H9 (cell line): ENCODE data around the gene KRTAP10-8. TPM values are rescaled to one million over a fixed set of nuclear protein-coding genes. Genes with fewer than 3 reads are reported as not detected.
"Not testable (repeated sequence)": the region's sequence is repeated elsewhere in the genome, so short reads cannot be mapped to it uniquely, and the experiment has no call there.

Experiments
- DNase-seq: peaks from one replicate; pipeline ENCODE4 v3.0.0-alpha.2; 2017
- H2AFZ ChIP-seq: one replicate; pipeline ENCODE4 v1.6.1; 2013; ENCODE audit warnings: mild to moderate bottlenecking, low read length, control low read depth, moderate library complexity
- H2AK5ac ChIP-seq: 2 replicates; pipeline ENCODE4 v1.6.1; 2013; ENCODE audit warnings: low read length, control low read depth, mixed read lengths; ENCODE audit not compliant: insufficient read length
- H2BK120ac ChIP-seq: one replicate; pipeline ENCODE4 v1.6.1; 2013; ENCODE audit warnings: low read depth, mild to moderate bottlenecking, low read length, control low read depth, inconsistent platforms; ENCODE audit not compliant: poor library complexity, severe bottlenecking
- H2BK12ac ChIP-seq: 2 replicates; pipeline ENCODE4 v1.6.1; 2013; ENCODE audit warnings: low read length, control low read depth, mixed read lengths, low read depth; ENCODE audit not compliant: insufficient read length
- H2BK15ac ChIP-seq: 2 replicates; pipeline ENCODE4 v1.6.1; 2013; ENCODE audit warnings: low read depth, low read length, control low read depth
- H2BK20ac ChIP-seq: one replicate; pipeline ENCODE4 v1.6.1; 2013; ENCODE audit warnings: low read depth, mild to moderate bottlenecking, low read length, control low read depth, inconsistent platforms; ENCODE audit not compliant: poor library complexity, severe bottlenecking
- H2BK5ac ChIP-seq: 2 replicates; pipeline ENCODE4 v1.6.1; 2013; ENCODE audit warnings: low read length, control low read depth, mixed read lengths; ENCODE audit not compliant: insufficient read length
- H3K14ac ChIP-seq: 2 replicates; pipeline ENCODE4 v1.6.1; 2013; ENCODE audit warnings: low read length, control low read depth; ENCODE audit not compliant: insufficient read depth
- H3K18ac ChIP-seq: 2 replicates; pipeline ENCODE4 v1.6.1; 2013; ENCODE audit warnings: low read depth, mild to moderate bottlenecking, mixed read lengths, low read length, control low read depth; ENCODE audit not compliant: insufficient read length
- H3K23ac ChIP-seq: 2 replicates; pipeline ENCODE4 v1.6.1; 2013; ENCODE audit warnings: low read length, control low read depth, mixed read lengths, low read depth; ENCODE audit not compliant: insufficient read length
- H3K23me2 ChIP-seq: 2 replicates; pipeline ENCODE4 v1.6.1; 2013; ENCODE audit warnings: low read depth, mild to moderate bottlenecking, mixed read lengths, low read length, control low read depth; ENCODE audit not compliant: insufficient read length, poor library complexity, severe bottlenecking
- H3K27ac ChIP-seq: 2 replicates; pipeline ENCODE4 v1.5.1; 2013; ENCODE audit warnings: low read length, control low read depth, mixed read lengths, low read depth; ENCODE audit not compliant: insufficient read length
- H3K27me3 ChIP-seq: 2 replicates; pipeline ENCODE4 v1.6.1; 2013; ENCODE audit warnings: low read length, control low read depth, inconsistent platforms; ENCODE audit not compliant: insufficient read depth
- H3K4ac ChIP-seq: 2 replicates; pipeline ENCODE4 v1.6.1; 2013; ENCODE audit warnings: low read depth, mild to moderate bottlenecking, control low read depth, inconsistent platforms, low read length, moderate library complexity
- H3K4me1 ChIP-seq: 2 replicates; pipeline ENCODE4 v1.6.1; 2013; ENCODE audit warnings: low read length, control low read depth, inconsistent platforms; ENCODE audit not compliant: insufficient read depth
- H3K4me2 ChIP-seq: 2 replicates; pipeline ENCODE4 v1.6.1; 2013; ENCODE audit warnings: low read length, control low read depth, mixed read lengths; ENCODE audit not compliant: insufficient read length, insufficient read depth
- H3K56ac ChIP-seq: 2 replicates; pipeline ENCODE4 v1.6.1; 2013; ENCODE audit warnings: low read depth, mild to moderate bottlenecking, mixed read lengths, low read length, control low read depth; ENCODE audit not compliant: insufficient read length
- H3K79me1 ChIP-seq: 2 replicates; pipeline ENCODE4 v1.6.1; 2013; ENCODE audit warnings: low read depth, mild to moderate bottlenecking, moderate library complexity, low read length, control low read depth, inconsistent platforms; ENCODE audit not compliant: insufficient read depth, poor library complexity, severe bottlenecking
- H3K79me2 ChIP-seq: 2 replicates; pipeline ENCODE4 v1.6.1; 2013; ENCODE audit warnings: low read length, control low read depth, inconsistent platforms; ENCODE audit not compliant: insufficient read depth
- H3K9ac ChIP-seq: 2 replicates; pipeline ENCODE4 v1.6.1; 2013; ENCODE audit warnings: low read length, control low read depth, mixed read lengths; ENCODE audit not compliant: insufficient read length; ENCODE audit errors: extremely low read depth
- H3K9me3 ChIP-seq: one replicate; pipeline ENCODE4 v1.6.1; 2013; ENCODE audit warnings: low read depth, low read length, inconsistent platforms; ENCODE audit not compliant: control insufficient read depth
- H3T11ph ChIP-seq: one replicate; pipeline ENCODE4 v1.6.1; 2013; ENCODE audit warnings: mild to moderate bottlenecking, low read length, control low read depth, inconsistent platforms
- H4K20me1 ChIP-seq: one replicate; pipeline ENCODE4 v1.6.1; 2013; ENCODE audit not compliant: control insufficient read depth, insufficient read length, insufficient read depth
- H4K5ac ChIP-seq: 2 replicates; pipeline ENCODE4 v1.6.1; 2013; ENCODE audit warnings: low read depth, mild to moderate bottlenecking, mixed read lengths, low read length, control low read depth; ENCODE audit not compliant: insufficient read length
- H4K8ac ChIP-seq: replicated peaks from 2 replicates; pipeline ENCODE4 v1.6.1; 2013; ENCODE audit warnings: low read length, control low read depth, mixed read lengths, low read depth; ENCODE audit not compliant: insufficient read length
- H4K91ac ChIP-seq: 2 replicates; pipeline ENCODE4 v1.6.1; 2013; ENCODE audit warnings: low read depth, mild to moderate bottlenecking, moderate library complexity, mixed read lengths, low read length, control low read depth; ENCODE audit not compliant: insufficient read length
- H3K27ac Mint-ChIP-seq, 3 experiments: 2 replicates in 2 of 3; 3 replicates in 1 of 3; pipeline ENCODE4 v1.8.0; 2020 to 2021; ENCODE audit warnings: mixed read lengths in 3 of 3, mild to moderate bottlenecking in 1 of 3, moderate library complexity in 1 of 3
- H3K27me3 Mint-ChIP-seq: 2 replicates; pipeline ENCODE4 v1.8.0; 2021; ENCODE audit warnings: low read depth, mild to moderate bottlenecking, moderate library complexity, mixed read lengths
- H3K36me3 Mint-ChIP-seq, 3 experiments: 2 replicates in 2 of 3; 3 replicates in 1 of 3; pipeline ENCODE4 v1.8.0; 2020 to 2021; ENCODE audit warnings: low read depth in 3 of 3, mixed read lengths in 3 of 3; ENCODE audit not compliant: insufficient read depth in 1 of 3
- H3K4me1 Mint-ChIP-seq, 2 experiments: 2 replicates each; pipeline ENCODE4 v1.8.0; 2020; ENCODE audit warnings: mixed read lengths in 2 of 2
- H3K4me3 Mint-ChIP-seq, 2 experiments: 2 replicates in 1 of 2; 3 replicates in 1 of 2; pipeline ENCODE4 v1.8.0; 2020 to 2021; ENCODE audit warnings: mild to moderate bottlenecking in 2 of 2, mixed read lengths in 2 of 2, moderate library complexity in 1 of 2
- H3K9me3 Mint-ChIP-seq, 2 experiments: 2 replicates in 1 of 2; 3 replicates in 1 of 2; pipeline ENCODE4 v1.8.0; 2020; ENCODE audit warnings: mild to moderate bottlenecking in 2 of 2, mixed read lengths in 2 of 2, moderate library complexity in 1 of 2
- CTCF ChIP-seq: fragments of 200-600 bp; sonication (generic); conservative IDR thresholded peaks from 3 replicates; pipeline ENCODE4 v1.8.0; 2021; ENCODE audit warnings: antibody characterized with exemption, mild to moderate bottlenecking
- WGBS: extraction: QIAGEN DNeasy Blood & Tissue Kit; methylation state at CpG from one replicate; pipeline ENCODE4 v1.1.7; 2013; ENCODE audit warnings: missing lambda C conversion rate, low lambda C conversion rate, mixed read lengths; ENCODE audit not compliant: insufficient read length; ENCODE audit errors: extremely low coverage; 5-methylcytosine and 5-hydroxymethylcytosine counted together
- total RNA-seq: library from RNA; stranded (reverse); gene quantifications from 2 replicates; pipeline ENCODE4 v1.2.1, GENCODE V29; 2021

The KRTAP10-8 gene
- total RNA-seq, 1 experiment from 2014 or later, result not detected

- H3K36me3 Mint-ChIP-seq, result no peaks in the 10 kb centered on the region
- H3K79me1 ChIP-seq, result no peaks in the 10 kb centered on the region
- H3K27ac ChIP-seq, result no peak overlapping the region
- no peak overlapping the region for H3K56ac ChIP-seq
- peaks cover 0 to 3% of the 10 kb centered on the region in 2 experiments; a peak in 2 of 5 replicates for H3K9me3 Mint-ChIP-seq
- no peak overlapping the region for H2BK12ac ChIP-seq
- H3K79me2 ChIP-seq, result no peaks in the 10 kb centered on the region
- no peak overlapping the region for H3K23ac ChIP-seq
- no peak overlapping the region for H3K4ac ChIP-seq
- H3K4me3 Mint-ChIP-seq, result no peak overlapping the region
- no peak overlapping the region for H3K9ac ChIP-seq
- H4K5ac ChIP-seq, result no peak overlapping the region
- no peak overlapping the region; a peak in 1 of 7 replicates for H3K27ac Mint-ChIP-seq
- no peak overlapping the region for H2AK5ac ChIP-seq
- no peak overlapping the region for H4K8ac ChIP-seq
- peaks cover 27 to 32% of the 10 kb centered on the region in 2 experiments for H3K4me1 Mint-ChIP-seq
- H4K20me1 ChIP-seq, result no peaks in the 10 kb centered on the region
- H3K14ac ChIP-seq, result 0 out of 2 replicates have a peak overlapping the region, but pooled peaks have one; percentile 33
- no peaks in the 10 kb centered on the region for H3K23me2 ChIP-seq
- no peak overlapping the region for H2BK15ac ChIP-seq
- peaks cover 7% of the 10 kb centered on the region for H3K27me3 Mint-ChIP-seq
- H3T11ph ChIP-seq, result no peak overlapping the region
- H2BK20ac ChIP-seq, result no peak overlapping the region
- H3K27me3 ChIP-seq, result no peaks in the 10 kb centered on the region
- H3K4me2 ChIP-seq, result no peak overlapping the region
- H3K9me3 ChIP-seq, result no peaks in the 10 kb centered on the region
- H2BK5ac ChIP-seq, result no peak overlapping the region
- H4K91ac ChIP-seq, result no peak overlapping the region
- no peak overlapping the region for H2BK120ac ChIP-seq
- WGBS, result no CpG with 5 or more reads among the region's 10 CpGs
- H3K18ac ChIP-seq, result no peak overlapping the region
- no peak for TF ChIP-seq CTCF
- no peaks in the 10 kb centered on the region; the same call in 1 of the 2 replicates for H3K4me1 ChIP-seq
- H2AFZ ChIP-seq, result no peak overlapping the region
- DNase-seq, result no peak
Observed at GRCh38 chr21:44590311-44590721, 21.6 kb upstream of the KRTAP10-8 start.

GRCh38 chr21:44590897-44591800, 20.7 kb upstream of the KRTAP10-8 start:
- not testable (repeated sequence) for H2BK120ac ChIP-seq, H2BK20ac ChIP-seq, H2BK5ac ChIP-seq, H3K18ac ChIP-seq, H3K56ac ChIP-seq, H3K27me3 ChIP-seq, H4K91ac ChIP-seq, H3K9me3 Mint-ChIP-seq, H3K4ac ChIP-seq, H3K4me1 ChIP-seq, H2AFZ ChIP-seq, H3K23me2 ChIP-seq, H3K4me2 ChIP-seq, H3K23ac ChIP-seq, H4K8ac ChIP-seq, H3K9ac ChIP-seq, H3K14ac ChIP-seq, H2BK15ac ChIP-seq, H3K27ac ChIP-seq, H3T11ph ChIP-seq, H3K4me3 Mint-ChIP-seq, H4K20me1 ChIP-seq, H2AK5ac ChIP-seq, H3K27ac Mint-ChIP-seq, H3K79me1 ChIP-seq, H3K36me3 Mint-ChIP-seq, H3K27me3 Mint-ChIP-seq, H3K9me3 ChIP-seq, H3K79me2 ChIP-seq, H2BK12ac ChIP-seq, H4K5ac ChIP-seq
- peaks cover 27 to 28% of the 10 kb centered on the region in 2 experiments for H3K4me1 Mint-ChIP-seq
- DNase-seq, result peak; percentile 20
- WGBS, result no CpG with 5 or more reads among the region's 19 CpGs
